ENCODE results near the gene KCNMB4.

KCNMB4 gene

GRCh38 chr12:70463997-70464396, 97.9 kb downstream of the KCNMB4 start:
- Mint-ChIP-seq H3K9me3 (no peaks in the 10 kb centered on the region), H3K4me3 (no peak overlapping the region), H3K27me3 (peaks cover 26% of the 10 kb centered on the region), H3K36me3 (ENCODE audit: insufficient read depth) (no peaks in the 10 kb centered on the region), H3K4me1 (no peaks in the 10 kb centered on the region), H3K27ac (ENCODE audit: low read depth) (no peak overlapping the region)
- no peak for DNase-seq (ENCODE audit: low spot score in 2 of 2)
- no peak for ATAC-seq (replicated peaks; ENCODE audit: extremely low read depth, poor library complexity, severe bottlenecking)

- no peaks in the 10 kb centered on the region for H3K9me3 Mint-ChIP-seq
- no peaks in the 10 kb centered on the region for H3K4me1 Mint-ChIP-seq
- peaks cover 26% of the 10 kb centered on the region for H3K27me3 Mint-ChIP-seq
- no peak for ATAC-seq (replicated peaks; ENCODE audit: extremely low read depth, poor library complexity, severe bottlenecking)
- H3K36me3 Mint-ChIP-seq (ENCODE audit: insufficient read depth), result no peaks in the 10 kb centered on the region
- no peak overlapping the region for H3K27ac Mint-ChIP-seq (ENCODE audit: low read depth)
- no peak overlapping the region for H3K4me3 Mint-ChIP-seq
- no peak for DNase-seq (ENCODE audit: low spot score in 2 of 2)
These were observed 100.7 kb downstream of the KCNMB4 start for GRCh38 chr12:70466753-70467152.

- H3K27me3 Mint-ChIP-seq, result peaks cover 30% of the 10 kb centered on the region
- no peaks in the 10 kb centered on the region for H3K4me1 Mint-ChIP-seq
- H3K36me3 Mint-ChIP-seq (ENCODE audit: insufficient read depth), result no peaks in the 10 kb centered on the region
- H3K27ac Mint-ChIP-seq (ENCODE audit: low read depth), result no peak overlapping the region
- DNase-seq (ENCODE audit: low spot score in 2 of 2) (no peak), ATAC-seq (replicated peaks; ENCODE audit: extremely low read depth, poor library complexity, severe bottlenecking) (no peak)
- no peak overlapping the region for H3K4me3 Mint-ChIP-seq
- no peaks in the 10 kb centered on the region for H3K9me3 Mint-ChIP-seq
These were observed 101.4 kb downstream of the KCNMB4 start for GRCh38 chr12:70467476-70467875.

- Mint-ChIP-seq H3K36me3 (ENCODE audit: insufficient read depth) (no peaks in the 10 kb centered on the region), H3K4me3 (no peak overlapping the region), H3K27ac (ENCODE audit: low read depth) (no peak overlapping the region), H3K27me3 (peaks cover 30% of the 10 kb centered on the region), H3K9me3 (no peaks in the 10 kb centered on the region), H3K4me1 (no peaks in the 10 kb centered on the region)
- DNase-seq (ENCODE audit: low spot score in 2 of 2) (no peak), ATAC-seq (replicated peaks; ENCODE audit: extremely low read depth, poor library complexity, severe bottlenecking) (no peak)
These were observed 102.0 kb downstream of the KCNMB4 start for GRCh38 chr12:70467918-70468733.

- H3K36me3 Mint-ChIP-seq (ENCODE audit: insufficient read depth), result no peaks in the 10 kb centered on the region
- ATAC-seq (replicated peaks; ENCODE audit: extremely low read depth, poor library complexity, severe bottlenecking) (no peak), DNase-seq (ENCODE audit: low spot score in 2 of 2) (no peak)
- H3K27me3 Mint-ChIP-seq, result peaks cover 35% of the 10 kb centered on the region
- H3K27ac Mint-ChIP-seq (ENCODE audit: low read depth), result no peak overlapping the region
- H3K4me3 Mint-ChIP-seq, result no peak overlapping the region
- H3K4me1 Mint-ChIP-seq, result no peaks in the 10 kb centered on the region
- no peaks in the 10 kb centered on the region for H3K9me3 Mint-ChIP-seq
These were observed 102.7 kb downstream of the KCNMB4 start for GRCh38 chr12:70468741-70469140.

GRCh38 chr12:70469221-70469820, 103.2 kb downstream of the KCNMB4 start:
- DNase-seq (ENCODE audit: low spot score in 2 of 2) (no peak), ATAC-seq (replicated peaks; ENCODE audit: extremely low read depth, poor library complexity, severe bottlenecking) (no peak)
- Mint-ChIP-seq H3K27me3 (peaks cover 41% of the 10 kb centered on the region), H3K27ac (ENCODE audit: low read depth) (no peak overlapping the region), H3K4me1 (no peaks in the 10 kb centered on the region), H3K4me3 (no peak overlapping the region), H3K9me3 (no peaks in the 10 kb centered on the region), H3K36me3 (ENCODE audit: insufficient read depth) (no peaks in the 10 kb centered on the region)

- no peaks in the 10 kb centered on the region for H3K36me3 Mint-ChIP-seq (ENCODE audit: insufficient read depth)
- H3K27me3 Mint-ChIP-seq, result peaks cover 71% of the 10 kb centered on the region
- ATAC-seq (replicated peaks; ENCODE audit: extremely low read depth, poor library complexity, severe bottlenecking) (no peak), DNase-seq (ENCODE audit: low spot score in 2 of 2) (no peak)
- H3K4me1 Mint-ChIP-seq, result no peaks in the 10 kb centered on the region
- no peak overlapping the region for H3K4me3 Mint-ChIP-seq
- H3K9me3 Mint-ChIP-seq, result no peaks in the 10 kb centered on the region
- H3K27ac Mint-ChIP-seq (ENCODE audit: low read depth), result no peak overlapping the region
These were observed 116.7 kb downstream of the KCNMB4 start for GRCh38 chr12:70482764-70483163.
